ENCODE data around the gene INSR. TPM values are rescaled to one million over a fixed set of nuclear protein-coding genes. Genes with fewer than 3 reads are reported as not detected.

INSR gene
- polyA plus RNA-seq, 2 of the 4 experiments (the other 2 are of a cell fraction) = 1.8 to 3.3 TPM

DNA sequence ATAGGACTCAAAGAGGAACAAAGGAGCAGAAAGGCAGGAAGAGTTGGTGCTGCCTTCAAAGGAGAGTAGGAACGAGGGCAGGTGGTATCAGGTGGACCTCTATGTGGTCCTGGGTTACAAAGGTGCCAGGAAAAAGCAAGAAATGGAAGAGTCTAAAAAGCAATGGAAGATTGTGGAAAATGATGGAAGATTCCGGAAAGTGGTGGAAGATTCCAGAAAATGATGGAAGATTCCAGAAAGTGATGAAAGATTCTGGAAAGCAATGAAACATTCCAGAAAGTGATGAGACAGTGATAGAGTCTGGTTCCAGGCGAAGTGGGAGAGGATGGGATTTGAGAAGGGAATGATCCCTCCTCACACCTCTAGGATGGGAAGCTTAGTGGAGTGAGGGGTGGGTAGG, 169.4 kb downstream of the INSR start:
- DNase-seq (ENCODE audit: low read depth in 1 of 2, low spot score in 1 of 2) (no peak), FAIRE-seq (no peak), ATAC-seq (no peak)
- ChIA-PET CTCF (no interaction called here), POLR2A (no interaction called here)
- no peak overlapping the region for H3K4me2 ChIP-seq
- H3K9me3 ChIP-seq = peaks cover 7% of the 10 kb centered on the region; the same call in 1 of the 3 replicates
- 33% methylated on average over 3 of the region's 3 CpGs for WGBS (ENCODE audit: missing lambda C conversion rate)
- no peak for TF ChIP-seq HOXB13 (CRISPR knock-in tag; IDR thresholded peaks at IDR 0.05; ENCODE audit: low read depth)
- TF ChIP-seq ZC3H11A (IDR thresholded peaks at IDR 0.05) = no peak
- no peak for TF ChIP-seq PHF8 (IDR thresholded peaks at IDR 0.05; ENCODE audit: borderline replicate concordance, low read depth)
- TF ChIP-seq HMGXB4 (CRISPR knock-in tag; IDR thresholded peaks at IDR 0.05; ENCODE audit: borderline replicate concordance) = no peak
- no peak for TF ChIP-seq ESRRA (IDR thresholded peaks at IDR 0.05; ENCODE audit: borderline replicate concordance, low read length)
- TF ChIP-seq HOXA7 (CRISPR knock-in tag; IDR thresholded peaks at IDR 0.05) = no peak
- TF ChIP-seq JUN (IDR thresholded peaks at IDR 0.05) = no peak
- no peak for TF ChIP-seq POLR2A (IDR thresholded peaks at IDR 0.05; ENCODE audit: low read length)
- TF ChIP-seq, protein P1, sequence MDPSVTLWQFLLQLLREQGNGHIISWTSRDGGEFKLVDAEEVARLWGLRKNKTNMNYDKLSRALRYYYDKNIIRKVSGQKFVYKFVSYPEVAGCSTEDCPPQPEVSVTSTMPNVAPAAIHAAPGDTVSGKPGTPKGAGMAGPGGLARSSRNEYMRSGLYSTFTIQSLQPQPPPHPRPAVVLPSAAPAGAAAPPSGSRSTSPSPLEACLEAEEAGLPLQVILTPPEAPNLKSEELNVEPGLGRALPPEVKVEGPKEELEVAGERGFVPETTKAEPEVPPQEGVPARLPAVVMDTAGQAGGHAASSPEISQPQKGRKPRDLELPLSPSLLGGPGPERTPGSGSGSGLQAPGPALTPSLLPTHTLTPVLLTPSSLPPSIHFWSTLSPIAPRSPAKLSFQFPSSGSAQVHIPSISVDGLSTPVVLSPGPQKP (IDR thresholded peaks at IDR 0.05; ENCODE audit: low read depth, low read length) = no peak
- no peak for TF ChIP-seq RARB (CRISPR knock-in tag; IDR thresholded peaks at IDR 0.05)
- no peak for TF ChIP-seq TFCP2L1 (CRISPR knock-in tag; IDR thresholded peaks at IDR 0.05)
- no peak for TF ChIP-seq ZNF302 (CRISPR knock-in tag; IDR thresholded peaks at IDR 0.05)
- TF ChIP-seq JUNB (IDR thresholded peaks at IDR 0.05) = no peak
- TF ChIP-seq, protein P2, sequence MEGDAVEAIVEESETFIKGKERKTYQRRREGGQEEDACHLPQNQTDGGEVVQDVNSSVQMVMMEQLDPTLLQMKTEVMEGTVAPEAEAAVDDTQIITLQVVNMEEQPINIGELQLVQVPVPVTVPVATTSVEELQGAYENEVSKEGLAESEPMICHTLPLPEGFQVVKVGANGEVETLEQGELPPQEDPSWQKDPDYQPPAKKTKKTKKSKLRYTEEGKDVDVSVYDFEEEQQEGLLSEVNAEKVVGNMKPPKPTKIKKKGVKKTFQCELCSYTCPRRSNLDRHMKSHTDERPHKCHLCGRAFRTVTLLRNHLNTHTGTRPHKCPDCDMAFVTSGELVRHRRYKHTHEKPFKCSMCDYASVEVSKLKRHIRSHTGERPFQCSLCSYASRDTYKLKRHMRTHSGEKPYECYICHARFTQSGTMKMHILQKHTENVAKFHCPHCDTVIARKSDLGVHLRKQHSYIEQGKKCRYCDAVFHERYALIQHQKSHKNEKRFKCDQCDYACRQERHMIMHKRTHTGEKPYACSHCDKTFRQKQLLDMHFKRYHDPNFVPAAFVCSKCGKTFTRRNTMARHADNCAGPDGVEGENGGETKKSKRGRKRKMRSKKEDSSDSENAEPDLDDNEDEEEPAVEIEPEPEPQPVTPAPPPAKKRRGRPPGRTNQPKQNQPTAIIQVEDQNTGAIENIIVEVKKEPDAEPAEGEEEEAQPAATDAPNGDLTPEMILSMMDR (IDR thresholded peaks at IDR 0.05) = no peak
- no peak for TF ChIP-seq HDAC2 (IDR thresholded peaks at IDR 0.05)
- TF ChIP-seq RFX5 (IDR thresholded peaks at IDR 0.05) = no peak
- no peaks in the 10 kb centered on the region for H3K4me1 ChIP-seq
- no peak overlapping the region for H3K27ac ChIP-seq
- no peak overlapping the region for H3K4me3 ChIP-seq

DNA sequence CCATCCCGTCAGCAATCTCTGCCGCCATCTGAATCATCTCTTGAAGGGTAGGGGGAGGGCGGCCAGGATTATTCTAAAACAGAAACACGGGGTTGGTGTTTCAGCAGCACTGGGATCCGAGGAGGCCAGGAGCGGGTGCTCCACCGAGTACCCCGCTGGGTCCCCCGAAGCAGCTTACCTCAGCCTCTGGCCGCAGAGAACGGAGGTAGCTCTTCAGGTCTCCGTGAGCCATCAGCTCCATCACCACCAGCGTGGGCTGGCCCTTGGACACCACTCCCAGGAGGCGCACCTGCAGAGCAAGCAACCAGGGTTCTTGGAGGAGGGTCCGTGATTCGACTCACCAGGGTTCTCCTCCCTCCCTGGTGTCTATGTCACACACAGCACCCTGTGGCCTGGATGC, 171.5 kb downstream of the INSR start:
- no peak for DNase-seq (ENCODE audit: low read depth in 1 of 2, low spot score in 1 of 2)
- H3K4me3 ChIP-seq = no peak overlapping the region
- WGBS (ENCODE audit: missing lambda C conversion rate) = 97% methylated on average over 16 of the region's 16 CpGs
- H3K27ac ChIP-seq = no peak overlapping the region
- peaks cover 7% of the 10 kb centered on the region; the same call in 1 of the 3 replicates for H3K9me3 ChIP-seq
- ChIA-PET POLR2A (no interaction called here), CTCF (no interaction called here)
- FAIRE-seq = no peak
- no peaks in the 10 kb centered on the region for H3K4me1 ChIP-seq
- TF ChIP-seq SMC3 (IDR thresholded peaks at IDR 0.05) = no peak
- no peak for TF ChIP-seq RFX5 (IDR thresholded peaks at IDR 0.05)
- no peak for TF ChIP-seq ZSCAN20 (CRISPR knock-in tag; IDR thresholded peaks at IDR 0.05)
- TF ChIP-seq POLR2AphosphoS2 (conservative IDR thresholded peaks at IDR 0.05; ENCODE audit: low read length) = no peak
- TF ChIP-seq, protein P1 (IDR thresholded peaks at IDR 0.05; ENCODE audit: low read depth, low read length) = no peak
- no peak for TF ChIP-seq ZNF302 (CRISPR knock-in tag; IDR thresholded peaks at IDR 0.05)
- TF ChIP-seq, protein P3, sequence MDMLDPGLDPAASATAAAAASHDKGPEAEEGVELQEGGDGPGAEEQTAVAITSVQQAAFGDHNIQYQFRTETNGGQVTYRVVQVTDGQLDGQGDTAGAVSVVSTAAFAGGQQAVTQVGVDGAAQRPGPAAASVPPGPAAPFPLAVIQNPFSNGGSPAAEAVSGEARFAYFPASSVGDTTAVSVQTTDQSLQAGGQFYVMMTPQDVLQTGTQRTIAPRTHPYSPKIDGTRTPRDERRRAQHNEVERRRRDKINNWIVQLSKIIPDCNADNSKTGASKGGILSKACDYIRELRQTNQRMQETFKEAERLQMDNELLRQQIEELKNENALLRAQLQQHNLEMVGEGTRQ (IDR thresholded peaks at IDR 0.05) = no peak
- no peak for TF ChIP-seq ZFP36 (IDR thresholded peaks at IDR 0.05; ENCODE audit: borderline replicate concordance, partially characterized antibody)
- TF ChIP-seq JUNB (IDR thresholded peaks at IDR 0.05) = no peak
- no peak for TF ChIP-seq NPAS2 (CRISPR knock-in tag; IDR thresholded peaks at IDR 0.05; ENCODE audit: borderline replicate concordance)
- TF ChIP-seq CHD2 (IDR thresholded peaks at IDR 0.05; ENCODE audit: low read length, partially characterized antibody) = no peak
- no peak for TF ChIP-seq JUN (IDR thresholded peaks at IDR 0.05)
- TF ChIP-seq HMGXB4 (CRISPR knock-in tag; IDR thresholded peaks at IDR 0.05; ENCODE audit: borderline replicate concordance) = no peak
- no peak for TF ChIP-seq KDM5A (IDR thresholded peaks at IDR 0.05)
- TF ChIP-seq MAX (IDR thresholded peaks at IDR 0.05) = no peak
- ATAC-seq = no peak
- H3K4me2 ChIP-seq = no peak overlapping the region

Data from A549 (cell line).